ENCODE results near the gene C1orf35.

Gene C1orf35

GRCh38 chr1:228093050-228093906 is 9.8 kb downstream of the C1orf35 start:
- FAIRE-seq: no peak

DNA sequence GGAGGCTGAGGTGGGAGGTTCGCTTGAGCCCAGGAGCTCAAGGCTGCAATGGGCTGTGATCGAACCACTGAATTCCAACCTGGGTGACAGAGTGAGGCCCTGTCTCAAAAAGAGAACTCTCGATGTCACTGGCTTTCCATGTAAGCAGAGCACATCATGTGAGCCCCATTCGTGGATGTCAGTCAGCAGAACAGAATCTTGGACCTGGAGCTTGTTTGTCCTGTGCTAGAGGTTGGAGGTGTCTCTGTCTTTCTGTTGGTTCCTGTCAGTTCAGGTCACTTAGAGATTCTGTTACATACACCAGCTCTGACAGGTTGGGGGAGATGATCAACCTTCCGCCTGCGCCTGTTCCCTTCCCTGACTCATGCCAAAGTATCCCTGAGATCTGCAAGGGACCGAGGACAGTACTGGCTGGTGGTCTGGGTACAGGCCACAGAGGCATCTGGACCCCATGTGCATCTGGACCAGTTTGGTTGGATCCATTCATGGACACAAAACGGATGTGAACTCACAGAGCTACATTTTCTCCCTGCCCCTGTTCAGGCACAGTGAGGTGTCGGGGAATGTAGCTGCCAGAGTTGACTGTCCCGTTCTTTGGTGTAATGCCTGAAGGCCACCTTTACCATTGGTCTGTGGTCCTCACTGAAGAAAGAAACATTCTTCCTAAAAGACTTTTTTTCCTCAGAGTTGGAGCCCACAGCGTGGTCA is 10.6 kb downstream of the C1orf35 start:
- no peak for FAIRE-seq

GRCh38 chr1:228091084-228091483 is 12.0 kb downstream of the C1orf35 start:
- no peak for FAIRE-seq

DNA sequence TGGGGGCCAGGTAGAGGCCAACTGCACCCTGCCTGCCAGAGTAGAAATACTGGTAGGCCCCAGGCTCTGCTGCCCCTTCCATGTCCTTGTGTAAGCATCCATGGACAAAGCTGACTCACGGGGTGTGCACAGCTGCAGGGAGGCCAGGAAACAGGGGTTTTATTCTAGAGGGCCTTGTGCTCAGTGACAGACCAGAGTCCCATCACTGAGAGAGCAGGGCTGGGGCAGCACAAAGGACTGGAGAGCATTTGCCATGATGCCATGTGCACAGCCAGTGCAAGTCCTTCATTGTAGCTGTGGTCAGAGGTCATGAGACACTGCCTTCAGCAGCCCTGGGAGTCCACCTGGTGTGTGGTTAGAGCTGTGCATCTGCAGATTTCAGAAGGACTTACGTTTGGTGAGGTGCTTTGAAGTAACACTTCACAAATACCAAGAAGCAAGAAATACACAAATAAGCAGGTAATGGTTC is 12.5 kb downstream of the C1orf35 start:
- FAIRE-seq: no peak

GRCh38 chr1:228089519-228090380 is 13.4 kb downstream of the C1orf35 start:
- FAIRE-seq: no peak

DNA sequence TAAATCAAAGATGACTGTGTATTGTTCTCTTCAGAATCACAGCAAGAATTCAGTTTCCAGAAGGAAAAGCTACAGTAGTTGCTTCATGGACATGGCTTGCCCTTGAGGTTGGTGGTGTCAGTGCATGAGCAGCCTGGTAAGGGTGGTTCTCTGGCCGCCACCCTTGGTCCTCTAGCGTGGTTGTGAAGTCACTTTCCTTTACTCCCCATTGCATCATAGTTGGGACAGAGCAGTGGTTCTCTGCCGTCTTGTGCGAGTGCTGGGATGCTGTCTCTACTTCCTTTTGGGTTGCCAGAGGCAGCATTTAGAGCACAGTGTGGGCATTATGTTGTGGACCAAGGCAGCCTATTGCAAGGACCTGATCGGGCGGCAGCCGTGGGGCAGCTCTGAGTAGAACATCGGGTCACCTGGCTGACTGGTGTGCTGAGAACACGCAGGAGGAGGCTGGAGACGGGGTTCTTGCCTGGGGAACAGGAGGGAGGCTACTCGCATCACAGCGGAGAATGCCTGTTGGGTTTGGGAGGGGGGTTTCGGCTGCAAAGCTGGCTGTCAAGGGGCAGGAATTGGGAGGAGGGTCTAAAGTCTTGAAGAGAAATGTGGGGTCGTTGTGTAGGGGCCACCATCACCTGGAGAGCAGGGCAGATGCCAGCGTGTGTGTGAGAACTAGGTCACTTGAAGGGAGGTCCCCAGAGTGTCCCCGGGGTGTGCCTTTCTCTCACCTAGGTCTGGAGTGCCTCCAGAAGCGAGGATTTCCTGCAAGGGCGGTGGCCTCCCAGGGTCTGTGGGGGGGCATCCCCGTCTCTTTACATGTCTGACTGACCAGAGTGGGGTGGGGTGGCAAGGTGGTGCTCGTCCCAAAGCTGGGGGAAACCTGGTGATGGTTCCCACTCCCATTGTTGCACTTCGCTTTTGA is 14.3 kb downstream of the C1orf35 start:
- FAIRE-seq: no peak

GRCh38 chr1:228087771-228088251 is 15.3 kb downstream of the C1orf35 start:
- no peak for FAIRE-seq

GRCh38 chr1:228085287-228085951 is 17.7 kb downstream of the C1orf35 start:
- no peak for FAIRE-seq

DNA sequence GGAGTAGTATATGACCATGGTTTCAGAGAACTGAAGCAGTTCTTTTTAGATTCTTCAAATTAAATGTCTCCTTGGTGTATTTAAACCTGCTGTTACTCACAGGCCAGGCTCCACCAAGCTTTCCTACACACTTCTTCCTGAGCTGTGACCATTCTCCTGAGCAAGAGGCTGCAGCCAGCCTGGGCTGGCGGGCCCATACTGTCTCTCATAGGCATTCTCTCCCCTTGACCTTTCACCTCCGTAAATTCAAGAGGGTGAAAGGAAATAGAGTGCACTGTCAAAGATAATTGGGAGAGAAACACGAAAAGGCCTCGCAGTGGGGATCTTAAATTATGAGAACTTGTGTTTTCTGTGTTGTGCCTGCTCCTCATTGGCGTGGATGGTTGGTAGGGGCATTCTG is 18.3 kb downstream of the C1orf35 start:
- FAIRE-seq: no peak

- no peak for FAIRE-seq
These were observed 18.8 kb downstream of the C1orf35 start for GRCh38 chr1:228084325-228084724.

- no peak for FAIRE-seq
These were observed 19.2 kb downstream of the C1orf35 start for GRCh38 chr1:228083871-228084278.

DNA sequence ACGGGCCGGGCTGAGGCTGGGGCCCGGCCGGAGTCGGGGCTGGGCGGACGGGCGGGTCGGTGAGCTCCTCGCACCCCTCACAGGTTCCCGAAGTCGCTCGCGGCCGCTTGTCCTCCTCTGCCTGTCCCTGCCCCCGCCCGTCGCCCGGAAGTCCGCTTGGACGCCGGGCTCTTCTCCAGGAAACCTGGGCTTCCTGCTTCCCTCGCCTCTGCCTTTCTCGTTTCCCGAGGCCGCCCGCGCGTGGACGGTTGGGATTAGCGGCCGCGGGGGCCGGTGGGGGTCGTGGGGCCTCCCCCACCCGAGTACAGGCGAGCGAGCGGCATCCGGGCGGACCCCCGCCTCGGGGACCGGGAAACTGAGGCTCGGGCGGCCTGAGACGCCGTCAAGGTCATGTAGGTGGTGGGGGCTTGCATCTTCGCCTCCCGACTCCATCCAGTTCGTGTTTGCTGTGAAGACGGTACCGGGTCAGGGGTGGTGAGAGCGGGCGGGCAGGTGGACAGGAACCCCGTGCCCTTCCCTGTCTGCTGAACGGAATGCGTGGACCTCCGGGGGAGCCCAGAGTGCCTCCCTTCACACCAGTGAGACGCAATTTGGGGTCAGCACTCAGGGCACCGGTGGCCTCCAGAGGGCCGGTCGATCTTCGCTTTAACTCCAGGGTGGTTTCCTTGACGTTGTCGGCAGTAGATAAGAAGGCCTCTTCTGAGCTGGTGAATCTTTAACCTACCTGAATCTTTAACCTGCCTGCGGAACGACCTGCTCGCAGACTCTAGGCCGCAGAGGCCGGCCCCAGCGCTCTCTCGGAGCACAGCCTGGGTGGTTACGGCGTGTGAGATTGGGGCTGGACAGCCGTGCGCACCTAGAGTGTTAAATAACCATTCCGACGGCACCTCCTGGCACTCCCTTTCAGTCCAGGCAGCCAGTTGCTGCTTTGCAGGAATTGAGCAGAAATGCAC is 19.9 kb downstream of the C1orf35 start:
- FAIRE-seq: no peak

DNA sequence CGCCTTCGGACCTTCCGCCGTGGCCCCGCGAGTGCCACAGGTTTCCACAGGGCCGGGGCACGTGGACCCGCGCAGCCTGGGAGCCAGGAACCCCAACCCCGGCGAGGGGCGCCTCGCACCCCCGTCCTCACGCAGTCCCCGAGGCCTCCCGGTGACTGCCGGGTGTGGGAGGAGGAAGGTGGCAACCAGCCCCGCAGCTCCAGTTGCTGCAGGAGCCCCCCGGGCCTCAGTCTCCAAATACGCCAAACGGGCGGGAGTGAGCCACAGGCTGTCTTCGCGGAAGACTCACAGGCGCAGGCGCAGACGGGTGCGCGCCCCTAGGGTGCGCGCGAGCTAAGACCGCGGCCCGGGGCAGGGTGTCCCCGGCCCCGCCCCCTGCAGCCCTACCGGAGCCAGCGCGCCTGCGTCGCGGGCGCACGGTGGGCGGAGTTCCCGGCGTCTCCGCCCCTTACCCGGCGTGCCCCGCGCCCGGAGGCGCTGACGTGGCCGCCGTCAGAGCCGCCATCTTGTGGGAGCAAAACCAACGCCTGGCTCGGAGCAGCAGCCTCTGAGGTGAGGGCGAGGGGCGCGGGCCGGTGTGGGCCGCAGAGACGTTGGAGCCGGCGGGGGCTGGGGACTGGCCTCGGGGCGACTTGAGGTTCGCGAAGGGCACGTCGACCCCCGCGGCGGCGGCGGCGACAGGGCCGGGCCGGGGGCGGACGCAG is 20.8 kb downstream of the C1orf35 start, which contains the start of gene ARF1:
Gene ARF1 (plus strand): TSS at position 495 of the 704 bp plus-strand sequence. CDS start 14,407 bp downstream, outside the sequence.
- no peak for FAIRE-seq

DNA sequence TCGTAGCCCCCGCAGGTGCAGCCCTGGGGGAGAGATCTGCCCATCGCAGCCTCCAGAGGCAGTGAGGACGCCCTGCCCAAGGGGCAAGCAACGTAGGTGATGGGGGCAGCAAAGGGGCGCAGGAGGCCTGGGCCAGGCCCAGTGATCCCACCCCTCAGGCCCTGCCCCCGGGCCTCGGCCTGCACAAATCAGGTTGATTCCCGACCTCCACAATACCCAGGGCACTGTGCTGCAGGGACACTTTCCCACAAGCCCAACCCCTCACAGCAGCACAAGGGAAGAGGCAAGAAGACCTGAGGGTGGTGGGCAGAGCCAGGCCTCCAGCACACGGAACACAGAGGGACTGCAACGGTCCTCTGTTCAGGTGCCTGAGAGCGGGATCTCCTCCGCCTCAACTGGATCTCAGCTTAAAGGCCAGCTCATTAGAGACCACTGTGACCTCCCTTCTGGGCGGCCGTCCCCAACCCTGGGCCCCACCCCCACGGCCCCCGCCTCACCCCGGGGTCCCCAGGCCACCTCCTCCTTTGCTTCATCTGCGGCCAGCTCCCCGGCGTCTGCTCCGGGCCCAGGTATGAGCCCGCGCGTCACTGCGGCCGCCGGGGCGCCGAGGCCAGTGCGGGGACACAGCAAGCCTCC is 21.4 kb downstream of the C1orf35 start:
- no peak for FAIRE-seq

- no peak for FAIRE-seq
These were observed 22.0 kb downstream of the C1orf35 start for GRCh38 chr1:228081144-228081543.

DNA sequence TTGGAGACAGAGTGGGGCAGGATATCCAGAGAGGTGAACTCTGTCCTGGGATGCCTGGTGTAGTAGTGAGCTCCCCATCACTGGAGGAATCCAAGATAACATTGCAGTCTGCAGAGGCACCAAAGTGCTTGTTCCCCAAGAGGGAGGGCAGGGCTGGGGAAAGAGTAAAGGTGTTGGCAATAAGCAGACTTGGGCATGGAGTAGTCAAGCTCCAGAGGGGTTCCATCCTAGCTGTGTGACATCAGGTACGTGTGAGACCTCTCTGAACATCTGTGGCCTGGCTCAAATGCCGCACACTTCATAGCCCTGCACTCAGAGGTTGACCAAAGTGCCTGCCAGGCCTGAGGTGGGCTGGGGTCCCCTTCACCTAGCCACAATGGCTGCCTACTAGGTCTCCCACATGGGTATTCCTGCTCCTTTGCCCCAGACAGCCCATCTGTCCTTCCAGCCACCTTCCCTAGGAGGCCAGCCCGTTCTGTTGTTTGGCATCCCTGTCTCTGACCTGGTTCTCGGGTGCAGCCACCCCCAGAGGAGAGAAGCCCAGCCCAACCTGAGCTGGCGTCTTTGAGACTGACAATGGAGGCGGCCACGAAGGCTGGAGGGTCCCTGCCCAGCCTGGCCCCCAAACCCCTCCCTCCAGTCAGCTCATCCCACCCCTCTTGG is 23.4 kb downstream of the C1orf35 start:
- FAIRE-seq: no peak

- no peak for FAIRE-seq
These were observed 24.1 kb downstream of the C1orf35 start for GRCh38 chr1:228079013-228079412.

Data from endometrium (tissue), 2 donors.